Rectal smooth muscle tissue (tissue), 1 donor: ENCODE data around the gene ELL.

Experiments used
- H3K27ac ChIP-seq: one replicate; pipeline ENCODE4 v1.7.0; 2013; ENCODE audit warnings: low read depth, low read length, inconsistent platforms
- H3K27me3 ChIP-seq: one replicate; pipeline ENCODE4 v1.7.0; 2013; ENCODE audit warnings: low read length; ENCODE audit not compliant: control insufficient read depth, insufficient read depth
- H3K36me3 ChIP-seq: one replicate; pipeline ENCODE4 v1.7.0; 2013; ENCODE audit warnings: low read length; ENCODE audit not compliant: control insufficient read depth, insufficient read depth
- H3K4me1 ChIP-seq: one replicate; pipeline ENCODE4 v1.7.0; 2013; ENCODE audit warnings: low read length; ENCODE audit not compliant: control insufficient read depth, insufficient read depth
- H3K4me3 ChIP-seq: one replicate; pipeline ENCODE4 v1.7.0; 2013; ENCODE audit warnings: low read length
- H3K9ac ChIP-seq: one replicate; pipeline ENCODE4 v1.7.0; 2013; ENCODE audit warnings: low read length

Gene ELL

GRCh38 chr19:18433015-18433691 is 88.7 kb downstream of the ELL start:
- H3K4me1 ChIP-seq: peaks cover 3% of the 10 kb centered on the region
- no peak overlapping the region for H3K9ac ChIP-seq
- peaks cover 3% of the 10 kb centered on the region for H3K27me3 ChIP-seq
- peak overlapping the region; percentile 52 for H3K4me3 ChIP-seq
- H3K36me3 ChIP-seq: no peaks in the 10 kb centered on the region
- no peak overlapping the region for H3K27ac ChIP-seq

DNA sequence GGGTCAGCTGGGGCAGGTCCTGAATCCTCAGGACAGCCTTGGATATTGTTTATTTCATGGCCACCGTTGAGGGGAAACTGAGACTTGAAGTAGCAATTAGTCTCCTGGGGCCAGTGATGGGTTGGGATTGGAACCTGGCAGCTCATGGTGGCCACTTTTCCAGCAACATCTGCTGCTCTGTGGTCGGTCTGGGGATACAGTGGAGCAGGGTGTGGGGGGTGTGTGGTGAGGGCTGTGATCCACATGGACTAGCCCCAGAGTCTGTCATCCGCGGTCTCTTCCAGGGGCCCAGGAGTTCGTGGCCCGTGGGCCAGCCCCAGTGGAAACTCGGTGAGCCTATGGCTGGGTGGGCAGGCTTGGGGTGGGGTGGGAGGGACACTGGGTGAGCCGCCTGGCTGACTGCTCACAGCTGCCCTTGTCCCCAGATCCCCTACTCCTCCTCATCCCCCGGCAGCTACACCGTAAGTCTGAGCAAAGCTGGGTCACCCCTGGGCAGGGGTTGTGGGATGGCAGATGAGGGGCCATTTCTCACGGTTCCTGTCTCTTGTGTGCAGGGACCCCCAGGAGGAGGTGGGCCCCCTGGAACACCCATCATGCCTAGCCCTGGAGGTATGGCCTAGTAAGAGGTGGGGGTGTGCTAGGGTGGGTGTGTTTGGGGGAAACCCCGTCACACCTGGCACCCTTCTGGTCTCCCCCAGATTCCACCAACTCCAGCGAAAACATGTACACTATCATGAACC is 89.4 kb downstream of the ELL start:
- H3K27me3 ChIP-seq: peaks cover 3% of the 10 kb centered on the region
- H3K27ac ChIP-seq: no peak overlapping the region
- no peak overlapping the region for H3K9ac ChIP-seq
- peaks cover 3% of the 10 kb centered on the region for H3K4me1 ChIP-seq
- H3K36me3 ChIP-seq: no peaks in the 10 kb centered on the region
- peak overlapping the region; percentile 52 for H3K4me3 ChIP-seq

DNA sequence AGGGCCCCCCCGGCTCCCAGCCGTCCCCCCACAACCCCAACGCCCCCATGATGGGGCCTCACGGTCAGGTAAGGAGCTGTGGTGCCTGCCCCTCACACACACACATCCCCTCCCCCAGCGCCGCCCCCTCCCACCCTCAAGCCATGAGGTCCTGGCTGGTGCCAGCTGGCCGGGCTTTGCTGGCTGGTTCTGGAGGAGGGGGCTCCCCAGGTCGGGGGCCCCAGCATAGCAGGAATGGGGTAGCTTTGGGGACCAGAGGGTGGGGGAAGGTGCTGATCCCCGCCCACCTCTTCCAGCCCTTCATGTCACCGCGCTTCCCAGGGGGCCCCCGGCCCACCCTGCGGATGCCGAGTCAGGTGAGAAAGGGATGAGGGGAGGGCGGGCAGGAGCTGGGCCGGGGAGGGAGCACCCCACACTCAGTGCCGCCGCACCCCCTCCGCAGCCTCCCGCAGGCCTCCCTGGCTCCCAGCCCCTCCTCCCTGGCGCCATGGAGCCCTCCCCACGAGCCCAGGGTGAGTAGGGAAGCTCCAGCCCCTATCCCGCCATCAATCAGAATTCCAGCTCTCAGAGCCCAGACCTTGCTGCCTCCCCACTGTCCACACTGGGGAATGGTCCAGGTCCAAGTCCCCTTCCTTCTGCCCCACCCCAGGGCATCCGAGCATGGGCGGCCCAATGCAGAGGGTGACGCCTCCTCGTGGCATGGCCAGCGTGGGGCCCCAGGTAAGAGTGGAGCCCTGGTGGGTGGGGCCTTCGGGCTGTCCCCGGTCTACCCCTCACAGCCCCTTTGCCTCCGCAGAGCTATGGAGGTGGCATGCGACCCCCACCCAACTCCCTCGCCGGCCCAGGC is 90.3 kb downstream of the ELL start:
- H3K4me3 ChIP-seq: no peak overlapping the region
- H3K27me3 ChIP-seq: peaks cover 2% of the 10 kb centered on the region
- peaks cover 3% of the 10 kb centered on the region for H3K4me1 ChIP-seq
- no peak overlapping the region for H3K27ac ChIP-seq
- H3K36me3 ChIP-seq: no peaks in the 10 kb centered on the region
- no peak overlapping the region for H3K9ac ChIP-seq

GRCh38 chr19:18430417-18431144 is 91.3 kb downstream of the ELL start:
- H3K36me3 ChIP-seq: no peaks in the 10 kb centered on the region
- H3K27ac ChIP-seq: no peak overlapping the region
- no peaks in the 10 kb centered on the region for H3K27me3 ChIP-seq
- peaks cover 12% of the 10 kb centered on the region for H3K4me1 ChIP-seq
- H3K9ac ChIP-seq: no peak overlapping the region
- H3K4me3 ChIP-seq: no peak overlapping the region

DNA sequence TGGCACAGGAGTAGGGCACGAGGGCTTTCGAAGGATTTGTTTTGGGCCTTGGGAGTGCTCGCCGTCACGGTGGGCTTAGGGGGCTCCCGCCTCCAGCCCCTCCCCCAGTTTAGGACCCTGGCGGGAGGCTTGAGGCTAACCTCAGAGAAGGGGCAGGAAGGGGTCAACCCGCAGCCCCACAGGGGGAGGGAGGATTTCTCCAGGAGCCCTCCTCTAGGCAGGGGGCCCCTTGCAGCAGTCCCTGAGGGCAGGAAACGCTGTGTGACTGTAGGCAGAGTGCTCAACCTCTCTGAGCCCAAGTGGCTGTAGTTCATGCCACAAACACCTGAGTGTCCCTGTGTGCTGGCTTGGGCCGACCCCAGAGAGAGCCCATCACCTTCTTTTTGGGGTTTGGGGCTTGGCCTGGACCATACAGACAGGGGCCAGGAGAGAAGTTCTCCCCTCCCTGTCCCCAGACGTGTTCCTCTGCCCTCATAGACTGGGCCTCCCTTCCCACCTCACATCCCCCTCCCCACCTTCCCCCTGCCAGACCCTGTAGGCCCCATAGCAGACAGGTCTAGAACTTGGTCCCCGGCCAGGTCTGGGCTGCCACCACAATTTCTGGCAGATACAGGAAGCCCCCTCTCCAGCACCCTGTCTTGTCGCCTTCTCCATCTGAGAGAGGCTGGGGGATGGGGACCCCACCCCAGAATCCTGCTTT is 92.0 kb downstream of the ELL start:
- Histone ChIP-seq H3K4me1 (peaks cover 15% of the 10 kb centered on the region), H3K27me3 (no peaks in the 10 kb centered on the region), H3K36me3 (no peaks in the 10 kb centered on the region), H3K9ac (no peak overlapping the region), H3K4me3 (no peak overlapping the region), H3K27ac (no peak overlapping the region)

DNA sequence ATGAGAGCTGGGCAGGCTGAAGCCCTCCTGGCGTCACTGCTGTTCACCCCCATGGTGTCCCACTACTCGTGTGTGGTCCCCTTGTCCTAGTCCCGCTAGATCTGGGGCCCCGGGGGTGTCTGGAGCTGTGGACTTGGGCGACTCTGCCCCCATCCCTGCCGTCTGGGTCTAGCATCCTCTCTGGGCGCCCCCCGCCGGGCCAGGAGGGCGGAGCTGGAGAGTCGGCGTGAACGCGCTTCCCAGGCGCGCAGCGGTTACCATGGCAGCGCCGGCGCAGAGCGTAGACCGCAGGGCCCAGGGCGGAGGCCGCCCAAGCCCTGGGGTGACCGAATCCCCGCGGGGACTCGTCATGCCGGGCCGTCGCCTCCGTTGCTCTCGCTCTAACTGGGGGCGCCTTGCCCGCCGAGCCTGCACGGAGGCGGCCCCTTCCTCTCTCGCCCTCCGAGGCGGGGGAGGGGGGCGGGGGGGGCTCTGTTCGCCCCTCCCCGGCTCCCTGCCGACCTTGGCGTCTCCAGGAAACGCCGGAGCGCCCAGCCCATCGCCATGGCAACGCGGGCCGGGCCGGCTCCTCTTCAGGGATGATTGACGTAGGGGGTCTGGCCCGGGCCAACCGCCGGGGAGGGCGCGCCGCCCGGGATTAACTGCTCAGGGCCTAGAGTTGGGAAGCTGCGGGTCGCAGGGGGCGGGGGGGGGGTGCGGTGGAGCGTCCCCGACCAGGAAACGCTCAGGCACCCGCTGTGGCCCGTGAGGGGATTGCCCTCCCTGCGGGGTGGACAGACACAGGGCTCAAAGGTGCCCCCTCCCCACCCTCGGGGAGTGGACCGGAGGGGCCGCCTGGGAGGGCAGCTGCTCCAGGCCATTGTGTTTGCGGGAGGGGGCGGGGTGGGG is 92.8 kb downstream of the ELL start:
- H3K4me1 ChIP-seq: peaks cover 15% of the 10 kb centered on the region
- peak overlapping the region; percentile 46 for H3K4me3 ChIP-seq
- H3K36me3 ChIP-seq: no peaks in the 10 kb centered on the region
- peak overlapping the region; percentile 32 for H3K27ac ChIP-seq
- no peak overlapping the region for H3K9ac ChIP-seq
- H3K27me3 ChIP-seq: no peaks in the 10 kb centered on the region

DNA sequence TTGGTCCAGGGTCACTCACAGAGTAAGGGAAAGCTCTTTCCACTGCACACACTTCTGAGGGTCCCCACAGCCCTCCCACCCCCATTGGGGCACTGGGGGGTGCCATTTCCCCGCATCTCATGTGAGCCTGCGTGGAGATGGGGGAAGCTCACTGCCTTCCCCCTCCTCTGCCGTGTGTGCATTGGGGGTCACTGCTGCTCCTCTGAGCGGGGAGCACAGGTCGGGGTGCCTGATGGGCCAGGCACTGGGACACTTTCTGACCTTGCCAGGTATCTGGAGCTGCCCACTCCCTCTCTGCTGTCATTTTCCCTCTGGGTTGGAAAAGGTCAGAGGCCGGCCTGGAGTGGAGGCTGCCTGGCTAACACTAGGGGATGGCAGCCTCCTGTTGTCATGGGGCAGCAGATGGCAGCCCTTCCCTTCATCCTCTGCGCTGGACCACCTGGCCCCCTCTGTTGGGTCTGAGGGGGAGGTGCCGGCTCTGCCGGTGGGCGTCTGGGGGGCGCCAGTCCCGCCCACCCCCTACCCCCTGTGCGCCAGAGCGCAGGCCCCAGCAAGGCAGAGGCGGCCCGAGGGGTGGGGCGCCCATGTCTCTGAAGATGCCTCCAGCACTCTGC is 93.6 kb downstream of the ELL start:
- H3K9ac ChIP-seq: no peak overlapping the region
- no peak overlapping the region for H3K4me3 ChIP-seq
- H3K27ac ChIP-seq: no peak overlapping the region
- H3K36me3 ChIP-seq: no peaks in the 10 kb centered on the region
- no peaks in the 10 kb centered on the region for H3K27me3 ChIP-seq
- H3K4me1 ChIP-seq: peaks cover 18% of the 10 kb centered on the region

DNA sequence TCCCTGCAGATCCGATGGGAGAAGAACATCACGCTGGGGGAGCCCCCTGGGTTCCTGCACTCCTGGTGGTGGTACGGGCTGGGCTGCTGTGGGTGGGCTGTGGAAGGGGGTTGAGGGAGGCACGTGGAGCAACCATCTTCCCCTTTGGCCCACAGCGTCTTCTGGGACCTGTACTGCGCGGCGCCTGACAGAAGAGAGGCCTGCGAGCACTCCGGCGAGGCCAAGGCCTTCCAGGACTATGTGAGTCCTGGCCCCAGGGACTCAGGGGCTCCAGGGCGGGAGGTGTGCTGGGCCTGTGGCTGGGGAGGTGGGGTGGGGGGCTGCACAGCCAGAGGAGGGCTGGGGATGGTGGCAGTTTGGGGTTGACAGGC is 94.1 kb downstream of the ELL start:
- H3K4me3 ChIP-seq: no peak overlapping the region
- H3K27me3 ChIP-seq: no peaks in the 10 kb centered on the region
- no peak overlapping the region for H3K9ac ChIP-seq
- H3K4me1 ChIP-seq: peaks cover 18% of the 10 kb centered on the region
- H3K36me3 ChIP-seq: no peaks in the 10 kb centered on the region
- H3K27ac ChIP-seq: no peak overlapping the region

DNA sequence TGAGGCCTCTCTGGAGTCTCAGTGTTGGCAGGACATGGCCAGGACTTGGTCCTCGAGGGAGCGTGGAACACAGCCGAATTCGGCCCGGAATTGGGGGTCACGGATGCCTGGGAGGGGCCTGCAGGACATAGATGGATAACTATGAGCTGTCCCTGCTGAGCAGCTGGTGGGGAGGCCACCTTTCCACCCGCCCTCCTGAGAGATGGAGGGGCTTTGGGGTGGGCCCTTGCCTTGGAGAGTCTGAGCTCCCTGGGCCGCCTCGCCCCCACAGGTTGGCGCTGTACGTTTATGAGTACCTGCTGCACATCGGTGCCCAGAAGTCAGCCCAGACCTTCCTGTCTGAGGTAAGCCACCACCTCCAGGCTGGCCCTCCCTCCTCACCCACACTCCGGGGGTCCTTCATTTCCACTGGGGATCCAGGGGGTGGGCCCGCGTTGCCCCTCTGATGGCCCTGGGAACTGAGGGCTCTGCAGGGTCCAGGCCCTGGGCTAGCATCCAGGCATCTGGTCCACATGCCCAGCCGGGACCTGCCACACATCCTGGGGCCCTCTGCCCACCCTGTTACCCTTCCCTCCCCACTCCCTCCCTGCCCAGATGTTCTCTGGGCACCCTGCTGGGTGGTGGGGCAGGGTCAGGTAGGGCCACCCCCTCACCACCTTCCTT is 94.7 kb downstream of the ELL start:
- Histone ChIP-seq H3K4me1 (peaks cover 18% of the 10 kb centered on the region), H3K4me3 (no peak overlapping the region), H3K27me3 (no peaks in the 10 kb centered on the region), H3K9ac (no peak overlapping the region), H3K36me3 (no peaks in the 10 kb centered on the region), H3K27ac (no peak overlapping the region)

DNA sequence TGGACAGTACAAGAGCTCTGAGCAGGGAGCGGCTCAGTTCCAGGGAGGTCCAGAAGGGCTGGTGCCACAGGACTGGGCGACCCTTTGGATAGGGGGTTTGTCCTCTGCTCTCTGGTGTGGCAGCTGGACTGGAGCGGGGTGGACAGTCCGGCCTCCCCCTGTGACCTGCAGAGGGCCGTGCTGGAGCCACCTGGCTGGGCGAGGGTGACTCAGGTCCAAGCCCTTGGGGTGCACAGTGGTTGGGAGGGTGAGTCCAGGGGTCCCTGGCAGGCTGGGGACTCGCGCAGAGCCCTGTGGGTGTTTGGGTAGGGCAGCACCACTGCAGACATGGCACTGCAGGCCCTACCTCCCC is 95.5 kb downstream of the ELL start:
- Histone ChIP-seq H3K36me3 (no peaks in the 10 kb centered on the region), H3K9ac (no peak overlapping the region), H3K4me3 (no peak overlapping the region), H3K27me3 (no peaks in the 10 kb centered on the region), H3K4me1 (peaks cover 18% of the 10 kb centered on the region), H3K27ac (peak overlapping the region; percentile 73)
